Measurements from ENCODE around the gene CFAP221.

The CFAP221 gene

GRCh38 chr2:119533560-119533959, 10.7 kb upstream of the CFAP221 start:
- no CpG with 5 or more reads among the region's 1 CpG for WGBS (ENCODE audit: insufficient coverage)
- POLR2A ChIA-PET, result no interaction called here

GRCh38 chr2:119536211-119536610, 8.0 kb upstream of the CFAP221 start:
- Histone ChIP-seq H3K4me1 (ENCODE audit: control extremely low read depth in 1 of 4, control insufficient read depth in 4 of 4, insufficient read depth in 4 of 4, low read length in 3 of 4) (no peaks in the 10 kb centered on the region), H3K9me3 (ENCODE audit: control extremely low read depth in 1 of 5, control insufficient read depth in 4 of 5, insufficient read depth in 2 of 5, low read depth in 1 of 5, low read length in 4 of 5) (peaks cover 4 to 50% (median 20%) of the 10 kb centered on the region in 5 experiments), H3K27ac (ENCODE audit: insufficient read depth in 1 of 2, low read depth in 1 of 2, low read length in 2 of 2, poor library complexity in 1 of 2, severe bottlenecking in 2 of 2) (no peak overlapping the region), H3K36me3 (ENCODE audit: control insufficient read depth in 4 of 4, insufficient read depth in 4 of 4, low read length in 3 of 4) (no peaks in the 10 kb centered on the region), H3K27me3 (replicated peaks in 2 of 5; ENCODE audit: control insufficient read depth in 4 of 5, insufficient read depth in 5 of 5, low read length in 4 of 5) (peaks cover 0 to 13% (median 3%) of the 10 kb centered on the region in 5 experiments), H3K4me3 (ENCODE audit: control insufficient read depth in 1 of 7, extremely low read depth in 1 of 7, insufficient read depth in 4 of 7, low read depth in 2 of 7, low read length in 6 of 7) (no peak overlapping the region)
- CTCF ChIA-PET, result interaction anchor here (0.7 kb wide), 1 partner anchor 13 kb away, joined by 3 read pairs; no protein-coding TSS in a partner anchor
- WGBS (ENCODE audit: insufficient coverage), result no CpG with 5 or more reads among the region's 6 CpGs
- no peak for DNase-seq
- POLR2A ChIA-PET, result interaction anchor here (0.5 kb wide), 1 partner anchor 234 kb away, joined by 3 read pairs; no protein-coding TSS in a partner anchor

More at GRCh38 chr2:119533560-119533959, 10.7 kb upstream of the CFAP221 start:
- Histone ChIP-seq H3K36me3 (ENCODE audit: control insufficient read depth in 4 of 4, insufficient read depth in 4 of 4, low read length in 3 of 4) (no peaks in the 10 kb centered on the region), H3K9me3 (ENCODE audit: control extremely low read depth in 1 of 5, control insufficient read depth in 4 of 5, insufficient read depth in 2 of 5, low read depth in 1 of 5, low read length in 4 of 5) (peaks cover 4 to 43% (median 13%) of the 10 kb centered on the region in 5 experiments), H3K27ac (ENCODE audit: insufficient read depth in 1 of 2, low read depth in 1 of 2, low read length in 2 of 2, poor library complexity in 1 of 2, severe bottlenecking in 2 of 2) (no peak overlapping the region), H3K4me1 (ENCODE audit: control extremely low read depth in 1 of 4, control insufficient read depth in 4 of 4, insufficient read depth in 4 of 4, low read length in 3 of 4) (no peaks in the 10 kb centered on the region), H3K27me3 (replicated peaks in 2 of 5; ENCODE audit: control insufficient read depth in 4 of 5, insufficient read depth in 5 of 5, low read length in 4 of 5) (peaks cover 0 to 8% (median 0%) of the 10 kb centered on the region in 5 experiments), H3K4me3 (ENCODE audit: control insufficient read depth in 1 of 7, extremely low read depth in 1 of 7, insufficient read depth in 4 of 7, low read depth in 2 of 7, low read length in 6 of 7) (no peak overlapping the region)
- CTCF ChIA-PET, result no interaction called here
- DNase-seq, result no peak

GRCh38 chr2:119536707-119537106, 7.5 kb upstream of the CFAP221 start:
- CTCF ChIA-PET, result no interaction called here
- Histone ChIP-seq H3K4me1 (ENCODE audit: control extremely low read depth in 1 of 4, control insufficient read depth in 4 of 4, insufficient read depth in 4 of 4, low read length in 3 of 4) (no peaks in the 10 kb centered on the region), H3K9me3 (ENCODE audit: control extremely low read depth in 1 of 5, control insufficient read depth in 4 of 5, insufficient read depth in 2 of 5, low read depth in 1 of 5, low read length in 4 of 5) (peaks cover 4 to 47% (median 20%) of the 10 kb centered on the region in 5 experiments), H3K36me3 (ENCODE audit: control insufficient read depth in 4 of 4, insufficient read depth in 4 of 4, low read length in 3 of 4) (no peaks in the 10 kb centered on the region), H3K27me3 (replicated peaks in 2 of 5; ENCODE audit: control insufficient read depth in 4 of 5, insufficient read depth in 5 of 5, low read length in 4 of 5) (peaks cover 0 to 18% (median 3%) of the 10 kb centered on the region in 5 experiments), H3K27ac (ENCODE audit: insufficient read depth in 1 of 2, low read depth in 1 of 2, low read length in 2 of 2, poor library complexity in 1 of 2, severe bottlenecking in 2 of 2) (no peak overlapping the region), H3K4me3 (ENCODE audit: control insufficient read depth in 1 of 7, extremely low read depth in 1 of 7, insufficient read depth in 4 of 7, low read depth in 2 of 7, low read length in 6 of 7) (no peak overlapping the region)
- WGBS (ENCODE audit: insufficient coverage), result 100% methylated on average over 1 of the region's 1 CpG
- POLR2A ChIA-PET, result no interaction called here
- no peak for DNase-seq

- Histone ChIP-seq H3K27me3 (replicated peaks in 2 of 5; ENCODE audit: control insufficient read depth in 4 of 5, insufficient read depth in 5 of 5, low read length in 4 of 5) (peaks cover 0 to 29% (median 5%) of the 10 kb centered on the region in 5 experiments), H3K9me3 (ENCODE audit: control extremely low read depth in 1 of 5, control insufficient read depth in 4 of 5, insufficient read depth in 2 of 5, low read depth in 1 of 5, low read length in 4 of 5) (peaks cover 4 to 40% (median 18%) of the 10 kb centered on the region in 5 experiments), H3K4me1 (ENCODE audit: control extremely low read depth in 1 of 4, control insufficient read depth in 4 of 4, insufficient read depth in 4 of 4, low read length in 3 of 4) (no peaks in the 10 kb centered on the region), H3K4me3 (ENCODE audit: control insufficient read depth in 1 of 7, extremely low read depth in 1 of 7, insufficient read depth in 4 of 7, low read depth in 2 of 7, low read length in 6 of 7) (no peak overlapping the region), H3K36me3 (ENCODE audit: control insufficient read depth in 4 of 4, insufficient read depth in 4 of 4, low read length in 3 of 4) (no peaks in the 10 kb centered on the region), H3K27ac (ENCODE audit: insufficient read depth in 1 of 2, low read depth in 1 of 2, low read length in 2 of 2, poor library complexity in 1 of 2, severe bottlenecking in 2 of 2) (no peak overlapping the region)
- ChIA-PET CTCF (no interaction called here), POLR2A (no interaction called here)
- no peak for DNase-seq
Observed at GRCh38 chr2:119537792-119538191, 6.5 kb upstream of the CFAP221 start.

- DNase-seq, result no peak
- Histone ChIP-seq H3K9me3 (ENCODE audit: control extremely low read depth in 1 of 5, control insufficient read depth in 4 of 5, insufficient read depth in 2 of 5, low read depth in 1 of 5, low read length in 4 of 5) (peaks cover 0 to 9% (median 3%) of the 10 kb centered on the region in 5 experiments), H3K27ac (ENCODE audit: insufficient read depth in 1 of 2, low read depth in 1 of 2, low read length in 2 of 2, poor library complexity in 1 of 2, severe bottlenecking in 2 of 2) (no peak overlapping the region), H3K36me3 (ENCODE audit: control insufficient read depth in 4 of 4, insufficient read depth in 4 of 4, low read length in 3 of 4) (no peaks in the 10 kb centered on the region), H3K4me1 (ENCODE audit: control extremely low read depth in 1 of 4, control insufficient read depth in 4 of 4, insufficient read depth in 4 of 4, low read length in 3 of 4) (peaks cover 2 to 13% (median 9%) of the 10 kb centered on the region in 4 experiments), H3K27me3 (replicated peaks in 2 of 5; ENCODE audit: control insufficient read depth in 4 of 5, insufficient read depth in 5 of 5, low read length in 4 of 5) (peaks cover 9 to 66% (median 14%) of the 10 kb centered on the region in 5 experiments), H3K4me3 (ENCODE audit: control insufficient read depth in 1 of 7, extremely low read depth in 1 of 7, insufficient read depth in 4 of 7, low read depth in 2 of 7, low read length in 6 of 7) (no peak overlapping the region)
- no CpG with 5 or more reads among the region's 2 CpGs for WGBS (ENCODE audit: insufficient coverage)
- CTCF ChIA-PET, result no interaction called here
- POLR2A ChIA-PET, result no interaction called here
Observed at GRCh38 chr2:119541476-119541875, 2.8 kb upstream of the CFAP221 start.

GRCh38 chr2:119544939-119545475, 758 bp downstream of the CFAP221 start:
- peaks cover 2 to 13% (median 9%) of the 10 kb centered on the region in 4 experiments for H3K4me1 ChIP-seq (ENCODE audit: control extremely low read depth in 1 of 4, control insufficient read depth in 4 of 4, insufficient read depth in 4 of 4, low read length in 3 of 4)
- no peak for DNase-seq
- H3K4me3 ChIP-seq (ENCODE audit: control insufficient read depth in 1 of 7, extremely low read depth in 1 of 7, insufficient read depth in 4 of 7, low read depth in 2 of 7, low read length in 6 of 7), result peak overlapping the region in 1 of 7 experiments; percentile 77
- H3K9me3 ChIP-seq (ENCODE audit: control extremely low read depth in 1 of 5, control insufficient read depth in 4 of 5, insufficient read depth in 2 of 5, low read depth in 1 of 5, low read length in 4 of 5), result peaks cover 0 to 5% (median 3%) of the 10 kb centered on the region in 5 experiments
- 47% methylated on average over 2 of the region's 11 CpGs for WGBS (ENCODE audit: insufficient coverage)
- no peak overlapping the region for H3K27ac ChIP-seq (ENCODE audit: insufficient read depth in 1 of 2, low read depth in 1 of 2, low read length in 2 of 2, poor library complexity in 1 of 2, severe bottlenecking in 2 of 2)
- no peaks in the 10 kb centered on the region for H3K36me3 ChIP-seq (ENCODE audit: control insufficient read depth in 4 of 4, insufficient read depth in 4 of 4, low read length in 3 of 4)
- ChIA-PET POLR2A (no interaction called here), CTCF (no interaction called here)
- peaks cover 11 to 73% (median 19%) of the 10 kb centered on the region in 5 experiments for H3K27me3 ChIP-seq (replicated peaks in 2 of 5; ENCODE audit: control insufficient read depth in 4 of 5, insufficient read depth in 5 of 5, low read length in 4 of 5)

- H3K9me3 ChIP-seq (ENCODE audit: control extremely low read depth in 1 of 5, control insufficient read depth in 4 of 5, insufficient read depth in 2 of 5, low read depth in 1 of 5, low read length in 4 of 5), result peaks cover 0 to 3% (median 0%) of the 10 kb centered on the region in 5 experiments
- H3K4me1 ChIP-seq (ENCODE audit: control extremely low read depth in 1 of 4, control insufficient read depth in 4 of 4, insufficient read depth in 4 of 4, low read length in 3 of 4), result peaks cover 2 to 13% (median 9%) of the 10 kb centered on the region in 4 experiments
- no peak for DNase-seq
- H3K27me3 ChIP-seq (replicated peaks in 2 of 5; ENCODE audit: control insufficient read depth in 4 of 5, insufficient read depth in 5 of 5, low read length in 4 of 5), result peaks cover 11 to 66% (median 16%) of the 10 kb centered on the region in 5 experiments
- ChIA-PET POLR2A (no interaction called here), CTCF (no interaction called here)
- H3K36me3 ChIP-seq (ENCODE audit: control insufficient read depth in 4 of 4, insufficient read depth in 4 of 4, low read length in 3 of 4), result no peaks in the 10 kb centered on the region
- 73% methylated on average over 3 of the region's 6 CpGs for WGBS (ENCODE audit: insufficient coverage)
- H3K27ac ChIP-seq (ENCODE audit: insufficient read depth in 1 of 2, low read depth in 1 of 2, low read length in 2 of 2, poor library complexity in 1 of 2, severe bottlenecking in 2 of 2), result no peak overlapping the region
- no peak overlapping the region for H3K4me3 ChIP-seq (ENCODE audit: control insufficient read depth in 1 of 7, extremely low read depth in 1 of 7, insufficient read depth in 4 of 7, low read depth in 2 of 7, low read length in 6 of 7)
Observed at GRCh38 chr2:119545754-119546446, 1.7 kb downstream of the CFAP221 start.
